GM18909 (cell line): ENCODE results near the gene GIT1.
A peak's percentile ranks its signal among the peaks of the same experiment; 100 is the strongest.

Experiments
- ATAC-seq: cut with Tn5 transposase; IDR thresholded peaks from one replicate; pipeline ENCODE4 v1.9.1; 2021; ENCODE audit warnings: mild to moderate bottlenecking; ENCODE audit not compliant: unreplicated experiment, poor library complexity

GIT1 gene

DNA sequence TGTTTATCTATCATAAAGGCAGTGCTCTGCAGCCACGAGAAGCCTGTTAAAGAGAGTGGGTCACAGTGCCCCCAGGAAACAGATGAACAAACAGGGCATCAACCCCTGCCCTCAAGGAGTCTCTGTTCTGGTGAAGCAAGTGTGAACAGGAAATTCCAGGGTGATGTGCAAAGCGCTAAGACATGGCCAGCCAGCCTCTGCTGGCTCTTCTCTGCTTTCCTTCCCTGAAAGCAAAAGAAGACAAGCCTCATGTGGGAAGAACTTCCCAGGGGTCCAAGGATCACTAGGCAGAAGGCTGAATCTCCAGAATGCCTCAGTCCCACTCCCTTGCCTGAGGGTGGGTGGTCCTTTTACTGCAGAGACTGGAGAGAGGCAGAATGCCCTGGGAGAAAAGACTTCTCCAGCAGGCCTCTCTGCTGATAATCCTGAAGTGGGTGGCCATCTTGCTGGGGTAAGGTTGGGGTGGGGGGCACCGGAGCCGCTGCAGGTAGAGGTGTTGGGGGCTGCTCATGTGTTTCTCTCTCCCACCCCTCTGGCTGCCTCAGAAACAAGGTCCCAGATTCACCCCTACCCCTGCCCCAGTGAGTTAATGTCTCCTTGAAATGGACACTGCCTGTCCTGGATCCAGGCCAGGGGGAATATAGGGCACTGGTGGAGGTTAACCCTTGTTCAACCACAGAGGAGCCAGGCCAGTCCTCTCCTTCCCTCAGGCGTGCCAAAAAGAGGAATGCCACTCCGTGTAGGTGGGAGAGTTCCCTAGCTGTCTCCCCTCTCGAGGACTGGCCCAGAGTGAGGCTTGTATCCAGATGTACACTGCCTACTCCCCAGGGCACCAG is 5.9 kb upstream of the GIT1 start:
- no peak for ATAC-seq

DNA sequence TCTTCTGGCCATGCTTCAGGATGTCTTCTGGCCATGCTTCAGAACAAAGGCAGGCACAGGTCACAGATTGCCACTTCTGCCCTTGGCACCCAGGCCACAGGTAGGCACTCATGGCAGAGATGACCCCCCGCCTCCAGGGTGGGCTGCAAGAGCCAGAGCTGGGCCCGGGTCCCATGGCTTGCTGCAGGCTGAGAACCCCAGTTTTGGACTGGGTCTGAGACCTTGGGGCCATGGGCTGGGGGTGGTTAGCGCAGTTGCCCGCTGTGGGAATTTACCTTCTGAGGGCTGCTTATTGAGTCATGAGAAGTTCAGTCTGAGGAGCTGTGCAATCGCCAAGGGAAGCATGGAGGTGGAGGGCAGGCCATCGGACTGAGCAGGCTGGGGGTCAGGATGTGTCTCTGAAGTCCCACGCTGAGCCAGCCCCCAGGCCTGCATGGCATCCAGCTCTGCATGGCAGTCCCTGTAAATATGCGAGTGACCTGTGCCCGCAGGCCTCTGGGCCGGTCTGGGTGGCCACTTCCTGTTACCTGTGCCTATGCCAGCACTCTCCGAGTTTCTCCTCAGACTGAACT is 5.2 kb upstream of the GIT1 start:
- no peak for ATAC-seq

GRCh38 chr17:29593591-29594518 is 4.4 kb upstream of the GIT1 start:
- no peak for ATAC-seq

GRCh38 chr17:29592850-29593551 is 3.6 kb upstream of the GIT1 start, which contains the start of gene ANKRD13B:
Gene ANKRD13B (plus strand): TSS chr17:29593132. CDS start chr17:29593622, 490 bp downstream.
- ATAC-seq = no peak

DNA sequence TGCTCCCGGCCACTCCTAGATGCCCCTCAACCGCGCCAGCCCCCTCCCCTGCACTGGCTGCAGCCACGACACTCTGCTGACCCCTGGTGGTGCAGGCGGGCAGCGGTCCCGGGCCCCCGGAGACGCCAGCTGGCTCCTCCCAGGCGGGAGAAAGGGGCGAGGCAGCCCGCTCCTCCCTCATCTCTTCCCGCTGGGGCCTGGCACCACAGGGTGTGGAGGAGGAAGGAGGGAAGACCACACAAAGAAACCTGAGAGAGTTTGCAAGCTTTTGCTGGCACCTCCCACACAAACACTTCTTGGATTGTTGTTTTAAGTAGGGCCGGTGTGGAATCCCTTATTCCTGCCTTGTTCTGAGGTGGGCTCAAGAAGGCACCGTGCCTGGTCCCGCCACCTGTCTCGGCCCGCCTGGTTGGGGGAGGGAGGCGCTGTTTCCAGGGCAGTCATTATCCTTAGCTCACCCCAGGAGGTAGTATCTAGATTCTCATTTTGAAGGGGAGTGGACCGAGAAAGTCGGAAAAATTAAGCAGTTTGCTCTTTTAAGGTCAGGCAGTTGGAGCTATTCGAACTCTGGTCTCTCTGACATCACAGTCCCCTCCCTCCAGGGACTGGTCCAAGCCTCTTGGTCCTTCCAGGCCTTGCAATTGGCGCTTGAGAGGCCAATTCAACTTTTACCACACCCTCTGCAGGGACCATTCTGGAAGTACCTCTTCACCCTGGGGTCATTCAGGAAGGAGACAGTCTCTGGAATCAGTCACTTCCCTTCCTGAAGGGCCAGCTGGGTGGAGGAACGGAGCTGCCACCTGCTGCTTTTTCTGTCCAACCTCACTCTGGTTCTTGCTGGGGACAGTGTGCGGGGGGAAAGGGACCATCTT is 2.5 kb upstream of the GIT1 start:
- ATAC-seq = peak; percentile 29

DNA sequence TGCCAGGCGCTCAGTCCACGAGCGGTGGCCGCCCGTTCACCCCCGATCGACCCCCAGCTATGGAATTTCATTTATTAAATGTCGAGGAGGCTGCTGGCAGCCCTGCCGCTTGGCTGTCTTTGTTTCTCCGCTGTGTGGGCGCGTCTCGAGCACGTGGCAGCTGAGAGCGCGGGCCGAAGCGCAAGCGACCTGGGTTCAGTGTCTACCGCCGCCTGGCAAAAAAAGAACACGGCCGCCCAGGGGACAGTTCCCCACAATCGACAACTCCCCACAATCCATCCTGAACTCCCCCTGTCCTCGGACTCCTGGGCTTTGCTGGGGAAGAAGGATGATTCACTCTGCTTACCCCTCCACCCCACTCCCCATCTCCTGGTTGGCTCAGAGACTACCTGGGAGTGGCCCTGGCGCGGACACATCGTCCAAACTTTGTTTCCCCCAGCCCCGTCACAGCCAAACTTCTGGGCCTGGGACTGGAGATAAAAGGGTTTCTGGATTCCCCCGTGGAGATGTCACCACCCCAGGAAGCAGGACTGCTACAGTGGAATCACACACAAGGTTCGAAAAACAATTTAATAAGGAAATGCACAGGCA is 1.8 kb upstream of the GIT1 start:
- no peak for ATAC-seq

DNA sequence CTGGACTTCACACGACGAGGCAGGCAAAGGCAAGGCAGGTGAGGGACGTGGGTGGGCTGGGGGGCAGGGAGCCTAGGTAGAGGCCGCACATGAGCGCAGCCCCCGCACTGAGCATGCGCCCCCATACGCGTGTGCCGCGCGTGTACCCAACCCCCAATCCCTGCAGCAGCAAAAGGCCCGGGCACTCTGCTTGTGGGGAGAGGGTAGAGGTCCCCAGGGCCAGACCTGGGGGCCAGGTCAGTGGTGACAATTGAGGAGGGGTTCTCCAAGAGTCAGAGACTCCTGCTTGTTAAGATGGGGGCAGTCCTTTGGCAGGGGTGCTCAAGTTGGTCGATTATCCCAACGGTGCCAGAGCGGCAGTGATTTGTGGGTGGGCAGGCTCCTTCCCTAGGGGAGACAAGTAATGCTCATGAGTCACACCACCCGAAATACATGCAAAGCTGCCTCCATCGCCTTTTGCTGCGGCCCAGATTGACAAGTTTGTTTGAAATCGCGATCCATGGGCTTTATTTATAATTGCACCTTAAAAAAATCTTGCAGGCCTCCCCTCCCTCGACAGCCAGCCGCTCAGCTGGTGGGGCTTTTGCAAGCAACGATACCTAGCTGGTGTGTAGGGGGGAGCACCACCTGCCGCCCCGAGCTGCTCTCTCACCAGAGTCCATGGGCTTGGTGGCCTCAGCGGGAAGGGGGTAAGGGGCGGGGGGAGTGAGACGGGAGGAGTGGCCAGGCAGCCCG is 1.1 kb upstream of the GIT1 start:
- ATAC-seq = no peak

GRCh38 chr17:29588562-29589411 is 661 bp downstream of the GIT1 start:
- peak; percentile 22 for ATAC-seq

GRCh38 chr17:29588017-29588561 is 1.4 kb downstream of the GIT1 start:
- no peak for ATAC-seq

DNA sequence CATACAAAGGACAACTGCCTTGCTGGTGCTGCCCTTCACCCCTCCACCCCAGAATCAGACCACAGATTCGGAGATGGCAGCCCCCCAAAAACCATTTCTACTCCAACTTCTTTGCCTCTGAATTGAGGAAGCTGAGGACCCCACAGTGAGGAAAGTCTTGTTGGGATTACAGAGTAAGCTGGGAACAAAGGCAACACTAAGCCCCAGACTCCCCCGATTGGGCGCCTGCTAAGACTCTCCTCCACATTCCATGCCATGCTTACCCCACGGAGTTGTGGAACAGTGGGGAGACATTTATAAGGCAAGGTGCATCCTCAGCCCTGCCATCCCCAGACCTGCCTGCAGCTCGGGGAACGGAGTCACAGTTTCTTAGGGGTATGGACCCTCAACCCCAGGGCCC is 1.9 kb downstream of the GIT1 start:
- no peak for ATAC-seq

GRCh38 chr17:29586676-29587469 is 2.6 kb downstream of the GIT1 start:
- no peak for ATAC-seq

GRCh38 chr17:29585080-29585751 is 4.2 kb downstream of the GIT1 start:
- no peak for ATAC-seq

DNA sequence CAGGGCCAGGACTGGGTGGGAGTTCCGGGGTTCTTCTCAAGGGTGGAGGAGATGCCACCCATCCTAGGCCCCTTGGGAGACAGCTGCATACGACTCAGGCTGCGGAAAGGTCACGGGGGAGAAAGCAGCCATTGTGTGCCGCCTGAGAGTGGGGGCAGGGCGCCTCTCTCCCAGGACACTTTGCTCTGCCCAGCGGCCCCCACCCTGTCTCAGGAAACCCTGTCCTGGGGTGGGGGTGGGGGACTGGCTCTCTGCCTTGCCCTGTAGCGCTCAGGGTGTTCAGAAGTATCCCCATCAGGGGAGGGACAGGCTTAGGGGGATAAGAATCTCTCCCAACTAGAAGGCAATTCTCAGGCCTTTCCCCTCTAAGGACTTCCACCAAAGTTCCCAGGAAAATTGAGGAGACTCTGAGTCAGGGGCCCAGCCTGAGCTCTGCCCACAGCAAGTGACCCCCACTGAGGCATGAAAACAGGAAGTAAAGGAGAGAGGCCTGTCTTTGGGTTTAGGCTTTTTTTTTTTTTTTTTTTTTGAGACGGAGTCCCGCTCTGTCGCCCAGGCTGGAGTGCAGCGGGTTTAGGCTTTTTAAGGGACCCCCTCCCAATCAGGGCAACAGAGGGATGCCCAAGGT is 4.9 kb downstream of the GIT1 start:
- no peak for ATAC-seq

- ATAC-seq = no peak
Measured at GRCh38 chr17:29583324-29584248, 5.9 kb downstream of the GIT1 start.
